Activated CD8-positive, alpha-beta T cell treated with anti-CD3 and anti-CD28 coated beads for 36 hours (primary cell): Measurements from ENCODE around the gene PRICKLE4. TPM values are rescaled to one million over a fixed set of nuclear protein-coding genes. Genes with fewer than 3 reads are reported as not detected.

Source experiments
- ATAC-seq: fragments of 200-7000 bp; cut with Tn5 transposase; one replicate; pipeline ENCODE4 v1.10.0; 2021; ENCODE audit warnings: mild to moderate bottlenecking, moderate library complexity
- CTCF ChIA-PET: fragments of 350-600 bp; sonication (Branson Sonifier 250); formaldehyde crosslinking; loops from one replicate; lab custom pipeline; 2021; ENCODE audit warnings: antibody characterized with exemption; lab: Charles Lee
- POLR2A ChIA-PET: fragments of 350-600 bp; sonication (Branson Sonifier 250); formaldehyde crosslinking; loops from one replicate; lab custom pipeline; 2021; ENCODE audit warnings: antibody characterized with exemption; lab: Charles Lee
- DNase-seq: peaks from one replicate; pipeline ENCODE4 v3.0.0-alpha.2; 2020
- H3K27ac Mint-ChIP-seq: one replicate; pipeline ENCODE4 v1.8.0; 2021; ENCODE audit warnings: mild to moderate bottlenecking, mixed read lengths
- H3K27me3 Mint-ChIP-seq: one replicate; pipeline ENCODE4 v1.8.0; 2021; ENCODE audit warnings: mixed read lengths
- H3K36me3 Mint-ChIP-seq: one replicate; pipeline ENCODE4 v1.8.0; 2021; ENCODE audit warnings: low read depth, mixed read lengths
- H3K4me1 Mint-ChIP-seq: one replicate; pipeline ENCODE4 v1.8.0; 2021; ENCODE audit warnings: low read depth, mixed read lengths
- H3K4me3 Mint-ChIP-seq: one replicate; pipeline ENCODE4 v1.8.0; 2021; ENCODE audit warnings: mild to moderate bottlenecking, moderate library complexity, mixed read lengths
- H3K9me3 Mint-ChIP-seq: one replicate; pipeline ENCODE4 v1.8.0; 2021; ENCODE audit warnings: mixed read lengths
- intact Hi-C: fragments of 100-400 bp; cut with micrococcal nuclease; formaldehyde crosslinking; loops from one replicate; pipeline ENCODE4 v1.10.0; 2022
- total RNA-seq, 2 experiments: library from RNA; stranded (reverse); gene quantifications; one replicate each; pipeline ENCODE4 v1.2.3, GENCODE V29; 2021
- TF ChIP-seq, protein P1 (sequence below): fragments of 200-600 bp; IDR thresholded peaks from one replicate; pipeline ENCODE4 v1.8.0; 2022; ENCODE audit warnings: antibody characterized with exemption, mild to moderate bottlenecking

Gene PRICKLE4
- total RNA-seq, 2 experiments from 2014 or later = not detected

DNA sequence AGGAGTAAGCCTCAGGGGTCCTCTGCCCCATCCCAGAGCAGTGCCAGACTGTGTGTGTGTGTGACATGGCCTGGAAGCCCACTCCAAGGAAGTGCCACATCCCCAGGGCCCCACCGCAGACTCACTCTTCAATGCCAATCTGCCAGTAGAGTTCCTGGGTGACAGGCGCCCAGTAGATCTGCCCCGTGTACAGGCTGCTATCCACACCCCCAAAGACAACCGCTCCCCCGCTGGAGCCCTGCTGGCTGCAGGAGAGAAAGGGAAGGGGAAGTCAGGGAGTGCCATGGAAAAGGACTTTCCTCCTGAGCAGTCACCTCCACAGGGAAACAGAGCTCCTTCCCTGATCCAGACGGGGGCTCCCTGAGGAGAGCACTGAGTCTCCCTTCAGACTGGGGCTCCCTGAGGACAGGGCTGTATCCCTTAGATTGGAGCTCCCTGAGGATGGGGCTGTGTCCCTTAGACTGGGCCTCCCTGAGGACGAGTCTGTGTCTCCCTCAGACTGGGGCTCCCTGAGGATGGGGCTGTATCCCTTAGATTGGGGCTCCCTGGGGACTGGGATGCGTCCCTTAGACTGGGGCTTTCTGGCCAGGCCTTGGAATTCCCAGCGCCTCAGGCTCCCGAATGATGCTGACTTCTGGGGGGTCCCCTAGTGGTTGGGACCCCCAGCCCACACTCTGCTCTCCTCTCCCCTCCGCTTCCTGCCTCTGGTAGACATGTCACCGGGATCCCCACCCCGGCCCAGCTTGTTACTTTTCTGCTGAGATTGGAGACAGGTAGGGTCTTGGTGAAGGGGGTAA is 40.0 kb upstream of the PRICKLE4 start:
- ATAC-seq = no peak
- intact Hi-C loops = no loop called here
- H3K27ac Mint-ChIP-seq = no peak overlapping the region
- no peak for DNase-seq
- ChIA-PET CTCF (no interaction called here), POLR2A (no interaction called here)
- no peaks in the 10 kb centered on the region for H3K4me1 Mint-ChIP-seq
- H3K27me3 Mint-ChIP-seq = no peaks in the 10 kb centered on the region
- no peaks in the 10 kb centered on the region for H3K9me3 Mint-ChIP-seq
- TF ChIP-seq, protein P1, sequence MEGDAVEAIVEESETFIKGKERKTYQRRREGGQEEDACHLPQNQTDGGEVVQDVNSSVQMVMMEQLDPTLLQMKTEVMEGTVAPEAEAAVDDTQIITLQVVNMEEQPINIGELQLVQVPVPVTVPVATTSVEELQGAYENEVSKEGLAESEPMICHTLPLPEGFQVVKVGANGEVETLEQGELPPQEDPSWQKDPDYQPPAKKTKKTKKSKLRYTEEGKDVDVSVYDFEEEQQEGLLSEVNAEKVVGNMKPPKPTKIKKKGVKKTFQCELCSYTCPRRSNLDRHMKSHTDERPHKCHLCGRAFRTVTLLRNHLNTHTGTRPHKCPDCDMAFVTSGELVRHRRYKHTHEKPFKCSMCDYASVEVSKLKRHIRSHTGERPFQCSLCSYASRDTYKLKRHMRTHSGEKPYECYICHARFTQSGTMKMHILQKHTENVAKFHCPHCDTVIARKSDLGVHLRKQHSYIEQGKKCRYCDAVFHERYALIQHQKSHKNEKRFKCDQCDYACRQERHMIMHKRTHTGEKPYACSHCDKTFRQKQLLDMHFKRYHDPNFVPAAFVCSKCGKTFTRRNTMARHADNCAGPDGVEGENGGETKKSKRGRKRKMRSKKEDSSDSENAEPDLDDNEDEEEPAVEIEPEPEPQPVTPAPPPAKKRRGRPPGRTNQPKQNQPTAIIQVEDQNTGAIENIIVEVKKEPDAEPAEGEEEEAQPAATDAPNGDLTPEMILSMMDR = no peak
- H3K4me3 Mint-ChIP-seq = no peak overlapping the region
- H3K36me3 Mint-ChIP-seq = no peaks in the 10 kb centered on the region

DNA sequence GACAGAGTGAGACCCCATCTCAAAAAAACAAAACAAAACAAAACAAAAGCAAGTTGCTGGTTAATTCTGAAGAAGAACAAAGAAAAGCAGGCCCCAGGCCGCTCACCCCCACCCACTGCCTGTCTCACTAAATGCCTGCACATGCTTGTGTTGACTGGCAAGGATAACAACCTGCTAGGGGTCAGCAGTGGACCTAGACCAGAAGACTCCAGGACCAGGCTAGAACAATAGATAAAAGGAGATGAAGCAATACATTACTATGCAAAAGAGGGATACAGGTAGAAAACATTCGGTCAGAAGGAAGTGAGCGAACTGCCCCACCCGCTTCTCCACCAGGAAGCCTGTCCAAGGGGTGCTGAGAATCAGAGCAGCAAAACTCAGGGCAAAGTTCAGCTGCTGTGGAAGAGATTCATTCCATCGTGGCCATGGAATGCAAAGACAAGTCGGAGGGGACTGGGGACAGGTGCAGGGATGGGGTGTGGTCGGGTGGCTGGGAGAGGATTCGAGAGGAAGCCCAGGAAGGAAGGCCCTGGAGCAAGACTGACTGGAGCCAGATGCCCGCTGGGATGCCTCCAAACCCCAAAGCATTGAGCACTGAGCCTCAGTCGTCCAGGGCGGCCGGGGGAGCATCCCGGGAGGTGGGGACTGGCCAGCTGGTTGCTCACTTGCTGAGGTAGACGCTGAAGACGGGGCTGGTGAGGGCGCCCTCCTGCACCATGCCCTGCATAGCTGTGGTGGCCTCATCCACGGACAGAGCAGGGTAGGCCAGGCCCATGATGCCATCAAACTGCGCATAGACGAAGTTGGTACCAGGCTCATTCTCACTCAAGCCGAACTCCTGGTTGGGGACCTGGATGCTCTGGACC is 38.7 kb upstream of the PRICKLE4 start:
- H3K4me3 Mint-ChIP-seq = no peak overlapping the region
- ChIA-PET CTCF (interaction anchor here (1.4 kb wide), 1 partner anchor 59 kb away, joined by 3 read pairs; no protein-coding TSS in a partner anchor), POLR2A (no interaction called here)
- intact Hi-C loops = no loop called here
- no peaks in the 10 kb centered on the region for H3K27me3 Mint-ChIP-seq
- TF ChIP-seq, protein P1 = no peak
- DNase-seq (no peak), ATAC-seq (no peak)
- H3K36me3 Mint-ChIP-seq = no peaks in the 10 kb centered on the region
- no peaks in the 10 kb centered on the region for H3K9me3 Mint-ChIP-seq
- H3K4me1 Mint-ChIP-seq = no peaks in the 10 kb centered on the region
- H3K27ac Mint-ChIP-seq = no peak overlapping the region

DNA sequence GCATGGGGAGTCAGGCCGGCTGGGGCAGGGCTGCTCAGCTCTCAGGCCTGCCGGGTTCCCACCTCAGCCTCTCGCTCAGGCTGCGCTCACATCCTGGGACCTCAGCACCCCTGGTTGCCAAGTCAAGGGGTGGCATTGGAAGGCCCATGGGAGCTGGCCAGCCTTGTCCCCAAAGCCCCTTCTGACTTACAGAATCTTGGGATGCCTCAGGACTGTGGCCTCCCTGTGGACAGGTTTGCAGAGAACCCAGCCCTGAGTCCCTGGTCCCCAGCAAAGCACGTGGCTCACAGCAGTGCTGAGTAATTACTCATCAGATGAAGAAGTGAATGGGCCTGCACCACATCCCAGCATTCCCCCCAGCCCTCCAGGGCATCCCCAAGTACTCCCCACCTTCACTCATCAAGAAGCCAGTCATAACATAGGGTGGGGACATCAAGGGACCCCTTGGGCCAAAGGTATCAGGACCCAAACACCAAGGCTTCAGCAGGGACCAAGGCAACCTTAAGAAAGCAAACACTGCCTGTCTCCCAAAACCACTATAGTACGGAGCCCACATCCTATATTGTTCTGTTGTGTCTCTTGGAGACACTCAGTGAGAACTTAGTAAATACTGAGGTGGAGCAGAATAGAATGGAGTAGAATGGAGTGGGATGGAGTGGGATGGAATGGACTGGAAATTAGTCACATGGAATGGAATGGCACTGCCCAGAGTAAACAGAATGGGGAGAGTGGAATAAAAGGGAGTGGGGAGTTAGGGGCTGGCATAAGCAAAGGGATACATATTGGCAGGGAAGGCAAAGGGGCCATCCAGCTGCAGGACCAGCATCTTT is 37.0 kb upstream of the PRICKLE4 start:
- ChIA-PET POLR2A (no interaction called here), CTCF (no interaction called here)
- ATAC-seq = no peak
- H3K4me1 Mint-ChIP-seq = no peaks in the 10 kb centered on the region
- H3K4me3 Mint-ChIP-seq = no peak overlapping the region
- no peaks in the 10 kb centered on the region for H3K36me3 Mint-ChIP-seq
- intact Hi-C loops = no loop called here
- H3K27me3 Mint-ChIP-seq = no peaks in the 10 kb centered on the region
- TF ChIP-seq, protein P1 = no peak
- no peak overlapping the region for H3K27ac Mint-ChIP-seq
- H3K9me3 Mint-ChIP-seq = no peaks in the 10 kb centered on the region
- DNase-seq = no peak

DNA sequence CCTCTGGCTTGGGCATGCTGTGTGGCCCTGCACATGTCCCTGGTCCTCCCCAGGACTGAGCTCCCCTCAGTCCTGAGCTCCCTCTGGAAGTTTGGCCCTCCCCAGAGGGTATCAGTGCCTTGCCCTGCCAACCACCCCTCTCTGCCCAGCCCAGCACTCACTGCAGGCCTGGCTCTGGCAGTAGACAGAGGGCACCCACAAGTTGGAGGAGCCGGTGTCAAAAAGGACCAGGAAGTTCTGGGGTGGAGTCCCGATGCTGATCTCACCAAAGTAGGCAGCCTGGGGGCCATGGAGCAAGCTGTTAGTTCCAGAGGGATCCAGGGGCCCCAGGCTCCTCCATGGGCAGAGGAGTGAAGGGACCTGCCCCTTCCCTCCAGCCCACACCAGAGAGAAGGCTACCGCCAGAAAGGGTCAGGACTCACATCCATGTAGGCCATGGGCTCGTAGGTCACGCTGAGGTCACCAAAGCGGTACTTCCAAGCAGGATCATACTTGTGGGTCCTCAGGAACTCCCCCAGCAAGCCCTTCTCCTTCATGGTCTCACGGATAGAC is 36.3 kb upstream of the PRICKLE4 start:
- H3K9me3 Mint-ChIP-seq = no peaks in the 10 kb centered on the region
- intact Hi-C loops = no loop called here
- no peak overlapping the region for H3K4me3 Mint-ChIP-seq
- POLR2A ChIA-PET = no interaction called here
- H3K36me3 Mint-ChIP-seq = no peaks in the 10 kb centered on the region
- H3K27ac Mint-ChIP-seq = no peak overlapping the region
- H3K27me3 Mint-ChIP-seq = no peaks in the 10 kb centered on the region
- H3K4me1 Mint-ChIP-seq = no peaks in the 10 kb centered on the region
- CTCF ChIA-PET = no interaction called here
- TF ChIP-seq, protein P1 = no peak
- DNase-seq (no peak), ATAC-seq (no peak)
